Nucleus accumbens (tissue), 56 donors: ENCODE data around the gene LAX1.
"Not testable (repeated sequence)": the region's sequence is repeated elsewhere in the genome, so short reads cannot be mapped to it uniquely, and the experiment has no call there.

Source experiments
- DNase-seq, 56 donors: peaks; one replicate each; lab custom pipeline; 2025; lab: John Stamatoyannopoulos, UW

LAX1 gene, protein sequence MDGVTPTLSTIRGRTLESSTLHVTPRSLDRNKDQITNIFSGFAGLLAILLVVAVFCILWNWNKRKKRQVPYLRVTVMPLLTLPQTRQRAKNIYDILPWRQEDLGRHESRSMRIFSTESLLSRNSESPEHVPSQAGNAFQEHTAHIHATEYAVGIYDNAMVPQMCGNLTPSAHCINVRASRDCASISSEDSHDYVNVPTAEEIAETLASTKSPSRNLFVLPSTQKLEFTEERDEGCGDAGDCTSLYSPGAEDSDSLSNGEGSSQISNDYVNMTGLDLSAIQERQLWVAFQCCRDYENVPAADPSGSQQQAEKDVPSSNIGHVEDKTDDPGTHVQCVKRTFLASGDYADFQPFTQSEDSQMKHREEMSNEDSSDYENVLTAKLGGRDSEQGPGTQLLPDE

DNA sequence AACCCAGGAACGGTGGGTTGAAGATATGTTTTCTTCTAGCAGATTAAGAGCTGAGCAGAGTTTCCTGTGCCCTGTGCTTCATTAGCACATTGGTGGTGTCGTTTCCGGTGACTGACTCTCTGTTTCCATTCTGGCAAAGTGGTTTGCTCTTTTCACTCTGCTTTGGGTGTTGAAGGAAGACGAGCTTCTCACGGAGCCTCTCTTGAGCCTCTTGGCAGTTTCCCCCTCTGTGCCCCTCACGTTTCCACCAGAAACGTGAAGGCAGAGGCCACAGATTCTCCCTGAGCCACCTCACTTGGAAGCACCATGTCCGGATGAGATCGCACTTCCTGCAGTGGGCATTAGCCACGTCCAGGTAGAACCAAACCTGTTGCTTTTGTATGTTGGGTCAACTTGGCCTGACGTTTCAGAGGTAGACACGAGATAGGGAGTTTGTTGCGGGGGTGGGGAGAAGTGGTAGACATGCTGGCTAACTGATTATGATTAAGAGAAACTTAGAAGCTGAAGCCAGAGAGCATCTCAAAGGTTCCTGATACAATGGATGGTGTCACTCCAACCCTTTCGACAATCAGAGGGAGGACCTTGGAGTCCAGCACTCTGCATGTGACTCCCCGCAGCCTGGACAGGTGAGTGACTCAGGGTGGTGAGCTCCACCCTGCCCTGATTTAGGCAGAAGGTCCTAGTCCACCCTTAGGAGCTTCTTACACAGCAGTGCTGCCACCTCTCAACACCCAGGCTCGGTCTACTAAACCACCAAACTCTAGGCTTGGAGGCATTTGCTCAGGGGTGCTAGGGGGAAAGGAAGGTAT, at the start of gene LAX1:
Gene LAX1 (plus strand): TSS at position 155 of the 809 bp plus-strand sequence. CDS start 383 bp downstream, at position 538.
- no peak for DNase-seq

DNA sequence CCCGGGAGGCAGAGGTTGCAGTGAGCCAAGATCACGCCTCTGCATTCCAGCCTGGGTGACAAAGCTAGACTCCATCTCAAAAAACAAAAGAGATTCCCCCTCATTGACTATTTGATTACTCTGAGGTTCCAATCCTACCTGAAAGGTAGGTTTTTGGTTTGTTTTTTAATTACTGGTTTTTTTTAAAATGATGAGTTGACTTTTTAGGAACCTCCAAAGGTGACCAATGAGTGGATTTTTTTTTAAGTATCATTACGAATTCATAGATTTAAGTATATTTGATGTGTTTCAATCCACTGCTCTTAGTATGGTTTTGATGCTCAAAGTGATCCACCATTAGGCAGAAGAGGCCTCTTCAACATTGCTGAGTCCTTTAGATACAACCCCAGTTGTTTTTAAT, 47.9 kb upstream of the LAX1 start:
- no peak for DNase-seq

DNA sequence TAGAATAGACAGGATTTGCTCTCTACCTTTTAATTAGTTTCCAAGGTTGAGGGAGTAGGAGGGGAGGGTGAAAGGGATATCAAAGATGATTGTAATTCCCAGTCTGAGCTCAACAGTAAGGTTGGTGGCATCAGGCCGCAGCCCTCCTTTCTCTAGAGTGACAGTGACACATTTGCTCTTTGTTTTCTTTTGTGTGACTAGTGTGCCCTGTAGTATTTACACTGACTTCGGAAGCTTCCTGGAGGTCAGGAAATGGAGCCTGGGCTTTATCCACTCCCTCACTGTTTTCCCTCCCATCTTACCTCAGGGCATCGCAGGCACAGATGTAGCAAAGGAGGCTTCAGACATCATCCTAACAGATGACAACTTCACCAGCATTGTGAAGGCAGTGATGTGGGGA, 44.7 kb upstream of the LAX1 start:
- DNase-seq, result no peak

DNA sequence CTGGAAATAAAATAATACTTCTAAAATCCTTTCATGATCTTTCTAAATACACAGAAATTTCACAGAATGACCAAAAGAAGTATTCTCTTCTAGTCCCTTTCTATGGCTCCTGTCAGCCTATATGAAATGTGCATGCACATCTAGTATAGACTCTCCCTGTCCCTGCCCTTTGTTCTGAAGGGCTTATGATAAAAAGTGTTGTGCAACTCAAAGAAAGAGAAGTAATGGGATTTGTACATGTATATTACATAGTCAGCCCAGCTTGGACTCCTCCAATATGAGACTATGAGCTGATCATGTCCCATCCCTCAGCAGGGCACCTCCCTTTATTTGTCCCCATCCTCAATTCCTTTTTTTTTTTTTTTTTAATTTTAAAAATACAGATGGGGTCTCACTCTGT, 42.1 kb upstream of the LAX1 start:
- no peak for DNase-seq

DNA sequence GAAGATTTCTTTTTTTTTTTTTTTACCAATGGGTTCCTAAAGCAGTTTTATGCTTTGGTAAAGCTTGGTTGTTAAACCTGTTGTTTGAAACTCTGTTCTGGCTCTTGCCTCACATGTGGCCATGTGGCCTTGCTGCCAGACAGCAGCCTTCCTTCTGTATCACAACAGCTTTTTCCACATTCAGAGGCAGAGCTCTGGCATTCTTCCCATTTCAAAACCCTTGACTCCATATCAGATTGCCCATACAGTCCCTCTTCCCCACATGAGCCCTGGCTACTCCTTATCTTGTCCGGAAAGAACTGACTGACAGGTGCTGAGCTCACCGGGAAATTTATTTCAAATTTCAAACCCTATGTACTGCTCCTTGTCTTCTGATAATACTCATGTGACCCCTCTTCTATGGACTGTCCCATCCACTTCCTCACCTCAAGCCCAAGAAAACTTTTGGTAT, 38.5 kb upstream of the LAX1 start:
- DNase-seq, result no peak

DNA sequence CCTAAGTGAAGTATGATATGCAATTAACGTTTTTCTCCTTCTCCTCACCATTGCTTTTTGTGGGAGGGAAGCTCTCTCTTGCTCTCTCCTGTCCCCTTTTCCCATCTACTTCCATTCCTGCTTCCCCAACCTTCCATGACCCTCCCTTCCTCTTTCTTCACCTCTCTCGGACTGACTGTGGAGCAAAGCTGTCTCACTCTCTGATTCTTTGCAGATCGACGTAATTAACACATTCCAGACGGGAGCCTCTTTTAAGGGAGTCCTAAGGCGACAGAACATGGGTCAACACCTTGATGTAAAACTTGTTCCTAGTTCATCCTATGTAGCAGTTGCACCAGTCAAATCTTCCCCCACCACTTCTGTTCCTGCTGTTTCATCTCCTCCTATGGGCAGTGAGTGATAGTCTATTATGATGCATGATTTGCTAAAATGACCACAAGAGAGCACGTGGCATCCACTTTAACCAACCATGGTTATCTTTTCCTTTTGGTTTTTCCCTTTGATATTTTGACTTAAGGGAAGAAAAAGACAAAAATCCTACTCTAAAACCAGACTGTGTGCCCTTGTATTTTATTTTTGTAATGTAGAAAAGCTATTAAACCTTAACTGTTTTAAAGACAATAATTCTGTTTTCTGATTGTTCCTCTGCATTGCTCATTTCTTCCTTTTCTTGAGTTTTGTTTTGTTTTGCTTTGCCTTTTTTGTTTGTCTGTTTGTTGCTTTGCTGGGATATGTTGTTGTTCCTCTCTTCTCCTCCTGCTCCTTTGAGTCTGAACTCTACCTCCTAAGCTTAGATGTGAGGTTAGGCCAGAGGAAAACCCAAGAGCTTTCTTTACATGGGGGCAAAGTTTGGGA, 31.7 kb upstream of the LAX1 start:
- no peak for DNase-seq

DNA sequence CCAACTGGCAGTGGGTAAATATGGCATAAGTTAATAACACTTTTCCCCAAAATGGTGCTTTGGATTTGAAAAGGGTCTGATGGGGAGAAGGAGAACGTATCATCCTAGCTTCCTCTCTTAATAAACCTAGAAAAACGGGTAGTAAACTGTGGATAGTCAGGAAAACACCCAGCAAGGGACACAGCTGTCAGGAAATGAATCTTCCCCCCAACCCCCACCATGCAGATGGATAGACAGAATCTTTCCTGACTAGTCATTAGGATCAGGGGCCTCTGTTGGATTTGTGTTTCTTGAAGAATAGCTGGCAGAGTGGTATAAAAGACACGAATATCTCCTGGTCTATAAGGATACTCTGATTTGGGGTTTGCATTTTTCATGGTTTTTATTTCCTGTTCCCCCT, 22.5 kb upstream of the LAX1 start:
- no peak for DNase-seq

DNA sequence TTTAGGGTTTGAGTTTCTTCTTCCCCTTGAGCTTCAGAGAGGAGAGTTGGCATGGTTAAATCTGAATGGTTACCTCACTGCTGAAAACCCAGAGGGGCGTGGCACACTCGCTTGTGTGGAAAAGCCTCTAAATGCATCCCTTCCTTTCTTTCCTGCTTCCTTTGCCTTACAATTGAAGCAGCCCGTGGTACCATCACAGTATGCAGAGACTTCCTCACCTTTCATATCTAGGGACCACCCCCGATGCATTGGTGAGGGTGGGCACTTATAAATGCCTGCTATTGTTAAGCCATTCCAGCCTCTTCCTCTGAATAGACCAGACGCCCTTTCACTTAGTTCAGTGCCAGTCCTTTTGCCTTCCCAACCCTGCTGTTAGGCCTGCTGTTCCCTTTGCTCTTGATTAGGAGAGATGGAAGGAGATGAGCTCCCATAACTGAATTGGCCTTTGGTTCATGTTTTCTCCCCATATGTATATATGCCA, 21.9 kb upstream of the LAX1 start:
- no peak for DNase-seq

DNA sequence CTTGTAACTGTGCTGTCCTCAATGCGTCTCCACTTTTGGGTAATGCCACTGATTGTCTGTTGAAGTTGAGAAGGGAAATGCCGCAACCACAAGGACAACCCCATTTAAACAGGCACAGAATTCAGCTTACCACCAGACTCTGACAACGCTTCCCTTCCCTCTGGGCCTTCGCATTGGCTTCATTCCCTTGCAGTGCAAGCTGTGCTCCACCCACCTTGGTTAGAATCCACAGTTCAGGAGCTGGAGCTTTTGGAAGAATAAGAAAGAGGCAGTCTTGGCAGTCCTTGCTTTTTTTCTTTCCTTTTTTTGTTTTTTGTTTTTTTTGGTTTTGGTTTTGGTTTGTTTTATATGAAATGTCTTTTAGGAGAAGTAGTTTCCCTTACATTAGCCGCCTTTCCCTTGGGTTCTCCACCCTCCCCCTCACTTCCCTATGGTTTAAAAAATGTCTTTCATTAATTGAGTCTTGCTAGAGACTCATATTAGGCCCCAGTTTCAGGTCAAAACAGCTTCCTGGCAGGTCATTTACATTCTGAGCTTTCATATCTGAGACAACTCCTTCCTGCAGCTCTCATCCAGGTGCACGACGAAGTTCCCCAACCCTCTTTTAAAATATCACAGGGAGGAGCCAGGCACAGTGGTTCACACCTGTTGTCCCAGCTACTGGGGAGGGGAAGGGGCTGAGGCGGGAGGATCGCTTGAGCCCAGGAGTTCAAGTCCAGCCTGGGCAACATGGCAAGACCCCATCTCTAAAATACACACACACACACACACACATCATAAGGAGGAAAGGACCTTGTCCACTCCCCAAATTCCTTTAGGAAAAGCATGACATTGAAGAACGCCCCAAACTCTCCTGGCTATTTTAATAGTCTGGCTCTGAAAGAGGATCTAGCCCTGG, 20.7 kb upstream of the LAX1 start:
- peak in 35 of 56 donors; percentile 1 to 60 (median 8) for DNase-seq

DNA sequence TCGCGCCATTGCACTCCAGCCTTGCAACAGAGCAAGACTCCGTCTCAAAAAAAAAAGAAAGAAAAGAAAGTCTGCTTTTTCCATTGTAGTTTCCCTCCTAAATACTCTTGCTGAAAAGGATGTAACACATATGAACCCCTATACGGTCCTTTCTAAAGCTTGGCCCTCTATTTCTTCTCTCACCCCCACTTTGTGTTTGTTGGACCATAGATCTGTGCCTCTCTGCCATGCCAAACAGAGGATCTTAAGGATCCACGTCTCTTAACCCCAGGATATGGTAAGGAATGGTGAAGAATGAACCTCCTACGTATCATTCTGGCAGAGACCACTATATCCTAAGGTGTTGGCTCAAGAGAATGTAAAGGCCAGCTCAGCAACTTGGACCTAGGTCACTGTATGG, 18.7 kb upstream of the LAX1 start:
- DNase-seq, result no peak

DNA sequence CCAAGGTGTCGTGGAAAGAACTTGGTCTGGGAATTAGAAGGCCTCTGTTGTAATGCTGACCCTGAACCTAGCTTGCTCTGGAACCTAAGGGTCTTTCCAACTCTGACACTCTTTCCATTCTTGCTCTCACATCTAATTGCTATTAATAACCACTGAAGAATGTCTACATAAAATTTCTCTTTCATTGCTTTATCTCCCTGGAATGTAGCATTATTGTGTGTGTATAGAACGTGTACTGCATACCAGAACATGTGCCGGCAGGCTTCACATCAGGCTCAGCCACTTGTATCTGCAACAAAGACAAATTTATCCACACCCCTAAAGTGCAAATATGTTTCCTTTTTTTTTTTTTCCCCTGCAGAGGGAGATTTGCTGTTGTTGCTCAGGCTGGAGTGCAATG, 13.9 kb upstream of the LAX1 start:
- no peak for DNase-seq

DNA sequence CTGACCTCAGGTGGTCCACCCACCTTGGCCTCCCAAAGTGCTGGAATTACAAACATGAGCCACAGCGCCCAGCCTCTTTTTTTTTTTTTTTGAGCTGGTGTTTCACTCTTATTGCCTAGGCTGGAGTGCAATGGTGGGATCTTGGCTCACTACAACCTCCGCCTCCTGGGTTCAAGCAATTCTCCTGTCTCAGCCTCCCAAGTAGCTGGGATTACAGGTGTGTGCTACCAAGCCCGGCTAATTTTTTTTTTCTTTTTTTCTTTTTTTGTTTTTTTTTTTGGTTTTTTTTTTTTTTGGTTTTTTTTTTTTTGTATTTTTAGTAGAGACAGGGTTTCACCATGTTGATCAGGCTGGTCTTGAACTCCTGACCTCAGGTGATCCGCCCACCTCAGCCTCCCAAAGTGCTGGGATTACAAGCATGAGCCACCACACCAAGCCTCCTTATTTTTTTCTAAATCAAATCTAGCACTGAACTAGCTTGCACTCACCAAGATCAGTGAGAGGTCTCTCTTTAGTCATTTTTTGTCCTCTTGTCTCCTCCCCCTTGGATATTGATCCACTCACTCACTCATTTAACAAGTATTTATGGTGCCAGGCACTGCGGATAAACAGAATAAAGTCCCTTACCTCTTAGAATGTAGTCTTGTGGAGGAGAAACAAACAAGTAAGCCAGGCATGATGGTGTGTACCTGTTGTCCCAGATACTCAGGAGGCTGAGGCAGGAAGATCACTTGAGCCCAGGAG, 13.2 kb upstream of the LAX1 start:
- not testable (repeated sequence) for DNase-seq

DNA sequence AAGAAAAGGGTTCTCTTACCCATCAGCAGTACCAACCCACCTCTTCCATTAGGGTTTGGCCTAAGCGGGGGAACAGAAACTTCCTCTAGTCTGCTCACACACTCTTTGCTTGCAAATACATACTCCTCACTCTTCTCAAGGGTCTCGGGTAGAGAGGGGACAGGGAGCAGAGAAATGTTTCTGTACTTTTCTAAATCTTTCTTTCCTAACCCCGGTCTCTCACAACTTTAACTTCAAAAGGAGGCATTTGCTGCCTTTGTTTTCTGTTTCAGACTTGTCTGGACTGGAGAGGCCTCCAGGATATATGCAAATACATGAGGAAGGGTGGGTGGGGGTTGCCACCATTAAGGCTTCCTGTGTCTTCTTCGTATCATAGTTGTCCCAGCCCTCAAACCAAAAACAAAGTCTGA, 10.5 kb upstream of the LAX1 start:
- no peak for DNase-seq

DNA sequence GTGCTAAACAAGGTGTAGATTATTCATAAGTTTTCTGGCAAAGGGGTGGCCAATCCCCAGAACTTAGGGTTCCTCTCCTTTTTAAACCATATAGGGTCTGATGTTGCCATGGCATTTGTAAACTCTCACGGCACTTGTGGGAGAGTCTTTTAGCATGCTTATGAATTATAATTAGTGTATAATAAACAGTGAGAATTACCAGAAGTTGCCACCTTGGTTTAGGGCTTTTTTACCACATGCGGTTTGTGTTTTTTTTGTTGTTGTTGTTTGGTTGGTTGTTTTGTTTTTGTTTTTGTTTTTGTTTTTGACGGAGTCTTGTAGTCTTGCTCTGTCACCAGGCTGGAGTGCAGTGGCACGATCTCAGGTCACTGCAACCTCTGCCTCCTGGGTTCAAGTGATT, 8.9 kb upstream of the LAX1 start:
- no peak for DNase-seq

DNA sequence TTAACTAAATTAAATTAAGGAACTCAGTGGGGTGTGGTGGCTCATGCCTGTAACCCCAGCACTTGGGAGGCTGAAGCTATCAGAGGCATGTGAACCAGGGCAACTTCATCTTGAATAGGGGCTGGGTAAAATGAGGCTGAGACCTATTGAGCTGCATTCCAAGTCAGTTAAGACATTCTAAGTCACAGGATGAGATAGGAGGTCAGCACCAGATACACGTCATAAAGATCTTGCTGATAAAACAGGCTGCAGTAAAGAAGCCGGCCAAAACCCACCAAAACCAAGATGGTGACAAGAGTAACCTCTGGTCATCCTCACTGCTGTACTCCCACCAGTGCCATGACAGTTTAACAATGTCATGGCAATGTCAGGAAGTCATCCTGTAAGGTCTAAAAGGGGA, 6.2 kb upstream of the LAX1 start:
- DNase-seq, result not testable (repeated sequence)

DNA sequence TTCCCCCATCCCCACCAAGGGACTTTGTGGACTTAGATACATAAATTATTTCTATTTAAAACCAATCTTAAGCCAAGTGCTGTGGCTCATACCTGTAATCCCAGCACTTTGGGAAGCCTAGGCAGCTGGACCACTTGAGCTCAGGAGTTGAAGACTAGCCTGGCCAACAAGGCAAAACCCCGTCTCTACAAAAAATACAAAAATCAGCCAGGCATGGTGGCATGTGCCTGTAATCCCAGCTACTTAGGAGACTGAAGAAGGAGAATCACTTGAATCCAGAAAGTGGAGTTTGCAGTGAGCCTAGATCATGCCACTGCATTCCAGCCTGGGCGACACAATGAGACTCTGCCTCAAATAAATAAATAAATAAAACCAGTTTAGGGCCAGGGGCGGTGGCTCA, 4.5 kb upstream of the LAX1 start:
- DNase-seq, result no peak

DNA sequence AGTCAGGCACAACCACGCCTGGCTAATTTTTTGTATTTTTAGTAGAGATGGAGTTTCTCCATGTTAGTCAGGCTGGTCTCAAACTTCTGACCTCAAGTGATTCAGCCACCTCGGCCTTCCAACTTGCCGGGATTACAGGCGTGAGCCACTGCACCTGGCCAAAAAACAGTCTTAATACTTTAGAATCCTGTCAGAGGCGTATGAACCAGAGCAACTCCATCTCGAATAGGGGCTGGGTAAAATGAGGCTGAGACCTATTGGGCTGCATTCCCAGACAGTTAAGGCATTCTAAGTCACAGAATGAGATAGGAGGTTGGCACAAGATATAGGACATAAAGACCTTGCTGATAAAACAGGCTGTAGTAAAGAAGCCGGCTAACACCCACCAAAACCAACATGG, 3.0 kb upstream of the LAX1 start:
- DNase-seq, result not testable (repeated sequence)

DNA sequence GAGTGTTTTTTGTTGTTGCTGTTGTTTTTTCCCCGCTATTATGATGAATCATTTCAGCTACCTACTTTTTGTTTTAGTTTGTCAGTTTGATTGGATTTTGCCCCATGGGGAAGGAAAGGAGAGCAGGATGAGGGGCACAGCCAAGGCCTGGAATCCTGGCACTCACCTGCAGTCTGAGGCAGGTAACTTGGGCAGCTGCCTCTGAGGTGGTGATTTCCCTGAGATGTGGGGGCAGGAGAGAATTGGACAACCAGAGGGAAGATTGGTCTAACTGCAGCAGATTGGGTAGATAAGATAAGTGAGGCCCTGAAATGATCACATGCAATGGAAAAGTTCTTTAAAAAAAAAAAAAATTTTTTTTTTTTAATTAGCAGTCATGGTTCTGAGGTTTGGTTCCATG, 1.5 kb upstream of the LAX1 start:
- DNase-seq, result no peak
